Measurements from ENCODE around the gene MED12.

MED12 gene

GRCh38 chrX:71128915-71129765, 10.7 kb downstream of the MED12 start:
- TF ChIP-seq, protein P1, sequence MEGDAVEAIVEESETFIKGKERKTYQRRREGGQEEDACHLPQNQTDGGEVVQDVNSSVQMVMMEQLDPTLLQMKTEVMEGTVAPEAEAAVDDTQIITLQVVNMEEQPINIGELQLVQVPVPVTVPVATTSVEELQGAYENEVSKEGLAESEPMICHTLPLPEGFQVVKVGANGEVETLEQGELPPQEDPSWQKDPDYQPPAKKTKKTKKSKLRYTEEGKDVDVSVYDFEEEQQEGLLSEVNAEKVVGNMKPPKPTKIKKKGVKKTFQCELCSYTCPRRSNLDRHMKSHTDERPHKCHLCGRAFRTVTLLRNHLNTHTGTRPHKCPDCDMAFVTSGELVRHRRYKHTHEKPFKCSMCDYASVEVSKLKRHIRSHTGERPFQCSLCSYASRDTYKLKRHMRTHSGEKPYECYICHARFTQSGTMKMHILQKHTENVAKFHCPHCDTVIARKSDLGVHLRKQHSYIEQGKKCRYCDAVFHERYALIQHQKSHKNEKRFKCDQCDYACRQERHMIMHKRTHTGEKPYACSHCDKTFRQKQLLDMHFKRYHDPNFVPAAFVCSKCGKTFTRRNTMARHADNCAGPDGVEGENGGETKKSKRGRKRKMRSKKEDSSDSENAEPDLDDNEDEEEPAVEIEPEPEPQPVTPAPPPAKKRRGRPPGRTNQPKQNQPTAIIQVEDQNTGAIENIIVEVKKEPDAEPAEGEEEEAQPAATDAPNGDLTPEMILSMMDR (conservative IDR thresholded peaks at IDR 0.05) = peak; percentile 87
- H3K27ac ChIP-seq = peak overlapping the region; percentile 23; the same call in 1 of the 2 replicates

- H3K27ac ChIP-seq = no peak overlapping the region
- TF ChIP-seq, protein P1 (conservative IDR thresholded peaks at IDR 0.05) = no peak
Measured at GRCh38 chrX:71131510-71131909, 13.1 kb downstream of the MED12 start.

GRCh38 chrX:71140440-71140839, 22.0 kb downstream of the MED12 start:
- no peak overlapping the region for H3K27ac ChIP-seq
- TF ChIP-seq, protein P1 (conservative IDR thresholded peaks at IDR 0.05) = no peak

- TF ChIP-seq, protein P1 (conservative IDR thresholded peaks at IDR 0.05) = no peak
- H3K27ac ChIP-seq = no peak overlapping the region
Measured at GRCh38 chrX:71143508-71143907, 25.1 kb downstream of the MED12 start.

DNA sequence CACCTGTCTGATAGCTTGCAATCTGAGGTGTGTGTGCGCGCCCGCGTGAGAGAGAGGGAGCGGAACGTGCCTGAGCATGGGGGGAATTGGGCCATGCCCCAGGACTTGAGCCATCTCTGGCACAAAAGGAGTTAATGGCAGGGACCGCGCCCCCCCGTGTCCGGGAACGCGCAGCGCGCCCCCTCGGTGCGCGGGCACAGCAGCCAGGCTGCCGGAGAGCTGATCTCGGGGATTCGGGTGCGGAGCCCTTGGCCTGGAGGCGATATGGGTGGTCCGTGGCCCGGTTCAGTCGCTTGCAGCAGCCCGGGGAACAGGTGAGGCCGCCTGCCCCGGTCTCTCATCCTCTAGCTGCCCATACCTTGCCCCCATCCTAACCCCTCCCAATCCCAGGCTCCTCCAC, 26.3 kb downstream of the MED12 start, which contains the start of gene NLGN3:
Gene NLGN3, plus strand, starts transcription at position 191 of the 400 bp plus-strand sequence. CDS start 2,909 bp downstream, outside the sequence.
- no peak within 1 kb of the TSS for H3K27ac ChIP-seq

GRCh38 chrX:71147496-71148277, 29.3 kb downstream of the MED12 start:
- H3K27ac ChIP-seq = no peak overlapping the region
- TF ChIP-seq, protein P1 (conservative IDR thresholded peaks at IDR 0.05) = no peak

More for the DNA sequence above, 26.3 kb downstream of the MED12 start, which contains the start of gene NLGN3:
- TF ChIP-seq, protein P1 (conservative IDR thresholded peaks at IDR 0.05) = no peak

GRCh38 chrX:71148278-71148663, 29.9 kb downstream of the MED12 start:
- TF ChIP-seq, protein P1 (conservative IDR thresholded peaks at IDR 0.05) = no peak

More at GRCh38 chrX:71148278-71148663, 29.9 kb downstream of the MED12 start:
- no peak overlapping the region for H3K27ac ChIP-seq

Data from VCaP (cell line).